Activated T-helper 9 cell treated with anti-CD3 and anti-CD28 coated beads, Interleukin-2, amount 50 U/mL, for 16 hours (primary cell): ENCODE measurements around the gene ARG2.
"Not testable (repeated sequence)": the region's sequence is repeated elsewhere in the genome, so short reads cannot be mapped to it uniquely, and the experiment has no call there.

Source experiments
- DNase-seq: peaks from one replicate; pipeline ENCODE4 v3.0.0-alpha.2; 2020; ENCODE audit warnings: low read depth

Gene ARG2

GRCh38 chr14:67586369-67586768, 33.4 kb upstream of the ARG2 start:
- no peak for DNase-seq

DNA sequence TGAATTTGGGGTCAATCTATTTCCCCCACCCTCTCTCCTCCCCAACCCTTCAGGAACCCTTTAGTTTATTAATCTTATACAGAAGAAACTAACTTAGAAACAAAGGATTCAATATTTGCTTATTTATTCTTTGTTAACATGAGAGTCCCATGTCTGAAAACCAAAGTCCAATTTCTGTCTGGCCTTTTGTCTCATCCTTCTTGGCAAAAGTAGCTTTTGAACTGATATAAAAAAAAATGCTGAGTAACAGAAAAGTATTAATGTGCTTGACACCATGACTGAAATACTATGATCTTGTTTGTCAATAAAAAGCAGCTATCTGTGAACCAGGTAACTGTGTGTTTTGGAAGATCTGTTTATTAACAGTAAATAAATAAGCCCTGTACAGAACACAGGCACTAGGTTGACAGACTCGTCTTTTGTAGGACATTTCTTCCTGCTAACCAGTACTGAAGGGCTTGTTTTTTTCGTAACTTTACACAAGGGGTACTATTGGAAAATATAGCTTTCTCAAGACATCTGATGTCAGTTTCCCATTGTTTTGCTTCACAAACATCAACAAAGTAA, 30.4 kb upstream of the ARG2 start:
- DNase-seq = no peak

GRCh38 chr14:67593650-67594049, 26.1 kb upstream of the ARG2 start:
- DNase-seq = not testable (repeated sequence)

GRCh38 chr14:67595392-67595791, 24.3 kb upstream of the ARG2 start:
- no peak for DNase-seq

DNA sequence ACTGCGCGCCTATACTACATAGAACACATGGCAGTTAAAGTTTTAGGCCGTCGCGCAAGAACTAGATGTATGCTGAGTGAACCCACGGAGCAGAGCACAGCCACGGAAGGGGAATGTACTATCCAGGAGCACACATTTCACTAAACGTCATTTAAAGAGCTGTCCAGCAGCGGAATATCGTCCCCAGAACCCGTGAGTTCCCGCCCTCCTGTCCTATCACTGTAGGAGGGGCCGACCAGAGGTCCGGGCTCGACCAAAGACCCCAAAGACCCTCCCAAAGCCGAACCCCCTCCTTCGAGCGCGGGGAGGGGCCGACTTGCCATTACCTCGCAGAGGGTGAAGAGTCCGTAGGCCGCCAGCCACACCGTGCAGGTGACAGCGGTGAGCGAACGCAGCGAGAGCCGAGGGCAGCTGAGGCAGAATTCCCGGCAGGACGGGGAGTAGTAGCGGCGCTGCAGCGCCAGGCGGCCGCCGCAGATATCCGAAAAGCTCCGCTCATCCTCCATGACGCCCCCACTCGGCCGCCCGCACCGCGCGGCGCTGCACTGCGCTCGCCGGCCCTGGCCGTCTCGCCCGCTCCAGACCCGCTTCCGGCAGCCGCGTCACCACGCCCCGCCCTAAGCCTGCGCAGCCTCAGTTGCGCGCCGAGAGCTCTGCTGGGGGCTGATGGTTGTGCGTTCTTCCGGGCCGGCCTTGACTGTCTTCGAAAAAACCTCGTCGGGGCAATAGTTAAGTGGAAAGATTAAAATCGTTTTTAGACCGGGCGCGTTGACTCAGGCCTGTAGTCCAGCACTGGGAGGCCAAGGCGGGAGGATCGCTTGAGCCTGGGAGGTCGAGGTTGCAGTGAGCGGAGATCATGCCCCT, 19.8 kb upstream of the ARG2 start, which contains the start of gene PIGH:
Gene PIGH (minus strand): TSS at position 571 of the 864 bp plus-strand sequence. CDS start 65 bp downstream, at position 506.
- DNase-seq = peak; percentile 90

DNA sequence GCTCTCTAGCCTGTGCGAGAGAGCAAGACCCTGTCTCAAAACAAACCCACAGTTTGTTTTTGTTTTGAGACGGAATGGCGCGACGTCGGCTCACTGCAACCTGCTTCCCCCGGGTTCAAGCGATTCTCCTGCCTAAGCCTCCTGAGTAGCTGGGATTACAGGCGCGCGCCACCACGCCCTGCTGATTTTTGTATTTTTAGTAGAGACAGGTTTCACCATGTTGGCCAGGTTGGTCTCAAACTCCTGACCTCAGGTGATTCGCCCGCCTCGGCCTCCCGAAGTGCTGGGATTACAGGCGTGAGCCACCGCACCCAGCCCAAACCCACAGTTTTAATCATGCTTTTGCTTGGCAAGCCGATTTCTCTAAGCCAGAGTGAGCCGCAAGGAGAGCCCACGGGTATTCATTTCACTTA, 19.2 kb upstream of the ARG2 start:
- DNase-seq = not testable (repeated sequence)

GRCh38 chr14:67602076-67602475, 17.6 kb upstream of the ARG2 start:
- DNase-seq = no peak

DNA sequence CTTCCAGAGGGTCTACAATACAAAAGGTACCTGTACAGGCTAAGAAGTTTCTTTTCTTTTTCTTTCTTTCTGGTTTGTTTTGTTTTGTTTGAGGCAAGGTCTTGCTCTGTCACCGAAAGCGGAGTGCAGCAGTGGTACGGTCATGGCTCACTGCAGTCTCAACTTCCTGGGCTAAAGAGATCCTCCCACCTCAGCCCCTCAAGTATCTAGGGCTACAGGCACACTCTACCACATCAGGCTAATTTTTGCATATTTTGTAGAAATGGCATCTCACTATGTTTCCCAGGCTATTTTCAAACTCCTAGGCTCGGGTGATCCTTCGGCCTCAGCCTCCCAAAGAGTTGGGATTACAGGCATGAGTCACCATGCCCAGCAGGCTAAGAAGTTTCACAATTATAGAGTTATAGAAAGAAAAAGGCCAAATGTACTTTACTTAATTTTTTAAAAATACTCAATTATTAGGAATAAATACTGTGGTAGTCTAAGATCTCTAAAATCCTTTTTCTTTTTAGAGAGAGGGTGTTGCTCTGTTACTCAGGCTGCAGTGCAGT, 16.6 kb upstream of the ARG2 start:
- DNase-seq = no peak

GRCh38 chr14:67607646-67608045, 12.1 kb upstream of the ARG2 start:
- no peak for DNase-seq

DNA sequence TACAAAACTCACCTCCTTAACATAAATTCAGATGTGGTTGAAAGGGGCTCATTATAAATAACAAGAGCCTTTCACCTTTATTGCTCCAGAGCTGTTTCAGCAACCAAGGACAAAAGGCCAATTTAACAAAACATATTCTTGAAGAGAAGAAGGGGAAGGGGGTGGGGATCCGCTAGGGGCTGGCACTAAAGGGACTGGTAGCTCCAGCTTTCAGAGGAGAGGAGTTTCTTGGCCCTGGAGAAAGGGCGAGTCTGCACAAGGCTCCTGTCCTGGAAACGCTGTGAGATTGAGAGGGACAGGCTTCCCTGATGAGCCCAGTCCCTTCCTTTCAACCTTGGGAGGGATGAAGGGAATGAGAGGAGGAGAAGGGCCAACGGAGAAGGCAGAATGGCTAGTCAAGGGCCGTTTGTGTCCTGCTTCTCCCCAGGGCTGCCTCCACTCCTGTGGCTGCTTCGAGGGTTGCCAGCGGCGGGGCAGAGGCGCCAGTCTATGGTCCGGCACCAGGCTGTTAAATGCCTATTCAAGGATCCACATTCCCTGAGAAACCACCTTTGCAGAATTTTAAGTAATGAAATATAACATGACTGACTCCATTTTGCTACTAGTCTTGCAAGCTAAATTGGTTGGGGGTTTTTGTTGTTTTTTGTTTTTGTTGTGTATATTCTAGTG, 9.9 kb upstream of the ARG2 start:
- DNase-seq = no peak

DNA sequence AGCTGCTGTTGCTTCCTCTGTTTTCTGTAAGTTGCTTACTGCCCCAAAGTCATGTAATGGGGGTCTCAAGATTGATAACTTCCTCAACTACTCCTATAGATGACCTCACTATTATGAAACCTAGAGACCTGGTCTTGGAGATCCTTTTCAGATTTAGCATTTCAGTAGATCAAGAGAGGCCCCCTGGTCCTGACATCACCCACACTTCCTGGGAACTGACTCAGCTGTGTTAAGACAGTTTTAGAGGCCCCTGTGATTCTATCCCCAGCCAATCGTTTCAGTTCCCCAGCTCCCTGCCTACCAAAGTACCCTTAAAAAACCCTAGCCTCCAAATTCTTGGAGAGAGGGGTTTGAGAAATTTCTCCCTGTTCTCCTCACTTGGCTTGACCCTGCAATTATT, 9.2 kb upstream of the ARG2 start:
- DNase-seq = no peak

DNA sequence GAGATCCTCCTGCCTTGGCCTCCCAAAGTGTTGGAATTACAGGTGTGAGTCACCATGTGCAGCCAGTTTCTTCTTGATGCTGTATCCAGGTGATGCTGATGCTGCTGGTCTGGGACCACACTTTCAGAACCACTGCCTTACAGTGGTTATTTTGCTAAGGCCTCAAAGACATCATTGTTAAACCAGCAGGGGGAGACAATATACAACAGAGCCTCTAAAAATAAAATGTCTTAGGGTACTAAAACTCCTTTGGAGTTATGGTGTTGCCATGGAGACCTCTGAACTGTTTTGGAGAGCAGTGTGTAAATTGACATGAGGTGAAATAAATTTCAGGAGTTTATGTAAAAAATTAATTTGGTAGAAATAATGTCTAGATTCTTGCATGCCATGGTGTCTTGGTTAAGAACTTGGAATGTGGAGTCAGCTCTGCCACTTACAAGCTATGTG, 1.1 kb upstream of the ARG2 start:
- no peak for DNase-seq

DNA sequence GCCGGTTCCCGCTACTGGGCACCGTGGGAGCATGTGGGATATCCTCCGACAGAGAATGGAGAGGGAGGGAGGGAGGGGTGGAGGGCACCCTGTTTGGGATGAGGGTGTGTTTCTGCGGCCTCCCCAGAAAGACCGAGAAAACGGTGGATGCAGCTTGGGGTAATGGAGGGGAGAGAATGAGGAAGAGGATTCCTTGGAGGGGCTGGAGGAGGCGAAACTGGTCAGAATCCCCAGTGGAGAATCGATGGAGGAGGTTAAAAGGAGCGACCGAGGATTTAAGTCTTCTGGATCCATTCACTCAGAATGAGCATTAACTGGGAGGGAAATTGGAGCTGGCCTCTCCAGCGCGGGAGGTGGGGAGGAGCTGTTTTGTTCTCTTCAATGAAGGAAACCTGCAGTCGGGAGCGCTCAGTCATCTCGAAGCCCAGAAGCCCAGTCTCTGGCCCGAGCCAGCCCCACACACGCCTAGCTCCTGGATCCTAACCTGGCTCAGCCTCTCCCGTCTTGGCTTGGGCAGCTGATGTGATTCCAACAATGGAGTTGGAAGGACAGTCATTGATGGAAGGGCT, 581 bp downstream of the ARG2 start:
- no peak for DNase-seq

- DNase-seq = no peak
Observed at GRCh38 chr14:67622675-67623074, 3.0 kb downstream of the ARG2 start.

DNA sequence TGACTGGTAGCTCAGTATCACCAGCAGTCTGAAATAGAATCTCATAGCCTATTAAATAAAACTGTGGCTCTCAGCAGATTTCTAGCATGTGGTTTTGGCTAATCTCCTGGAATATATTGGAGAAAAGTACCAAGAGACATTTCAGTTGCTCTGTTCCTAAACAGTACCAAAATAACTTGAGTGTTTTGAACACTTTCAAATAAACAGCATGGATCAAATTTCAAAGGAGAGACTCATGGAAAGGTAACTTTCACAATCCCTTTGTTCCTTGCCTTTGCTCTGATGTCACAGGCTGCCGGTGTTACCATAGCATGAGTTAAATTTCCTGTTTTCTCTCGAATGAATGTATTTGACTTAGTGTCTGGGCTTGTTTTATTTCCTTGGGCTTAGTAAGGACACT, 3.4 kb downstream of the ARG2 start:
- DNase-seq = no peak

DNA sequence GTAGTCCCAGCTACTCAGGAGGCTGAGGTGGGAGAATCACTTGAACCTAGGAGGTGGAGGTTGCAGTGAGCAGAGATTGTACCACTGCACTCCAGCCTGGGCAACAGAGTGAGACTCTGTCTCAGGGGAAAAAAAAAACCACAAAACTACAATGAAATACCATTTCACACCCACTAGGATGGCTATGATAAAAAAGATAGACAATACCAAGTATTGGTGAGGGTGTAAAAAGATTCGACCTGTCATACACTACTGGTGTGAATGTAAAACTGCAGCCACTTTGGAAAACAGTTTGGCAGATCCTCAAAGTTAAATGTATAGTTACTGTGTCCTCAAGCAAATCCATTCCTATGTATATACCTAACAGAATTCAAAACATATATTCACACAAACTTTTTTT, 6.4 kb downstream of the ARG2 start:
- not testable (repeated sequence) for DNase-seq

DNA sequence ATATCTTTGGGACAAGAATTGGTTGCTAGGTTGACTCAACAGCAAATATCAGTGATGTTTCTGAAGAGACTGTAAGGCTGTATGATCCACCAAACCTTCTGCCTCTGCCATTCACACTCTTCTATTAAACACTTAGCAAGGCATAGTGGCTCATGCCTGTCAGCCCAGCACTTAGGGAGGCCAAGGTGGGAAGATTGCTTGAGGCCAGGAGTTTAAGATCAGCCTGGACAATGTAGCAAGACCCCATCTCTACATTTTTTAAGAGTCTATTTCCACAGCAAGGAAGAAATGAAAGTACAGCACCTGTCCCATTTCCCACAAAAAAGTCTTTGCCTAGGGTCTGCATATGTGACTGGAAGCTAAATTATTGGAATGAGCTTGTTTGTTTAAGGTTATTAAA, 7.8 kb downstream of the ARG2 start:
- DNase-seq = no peak

- DNase-seq = no peak
Observed at GRCh38 chr14:67630186-67630585, 10.5 kb downstream of the ARG2 start.

- DNase-seq = no peak
Observed at GRCh38 chr14:67630938-67631337, 11.2 kb downstream of the ARG2 start.

DNA sequence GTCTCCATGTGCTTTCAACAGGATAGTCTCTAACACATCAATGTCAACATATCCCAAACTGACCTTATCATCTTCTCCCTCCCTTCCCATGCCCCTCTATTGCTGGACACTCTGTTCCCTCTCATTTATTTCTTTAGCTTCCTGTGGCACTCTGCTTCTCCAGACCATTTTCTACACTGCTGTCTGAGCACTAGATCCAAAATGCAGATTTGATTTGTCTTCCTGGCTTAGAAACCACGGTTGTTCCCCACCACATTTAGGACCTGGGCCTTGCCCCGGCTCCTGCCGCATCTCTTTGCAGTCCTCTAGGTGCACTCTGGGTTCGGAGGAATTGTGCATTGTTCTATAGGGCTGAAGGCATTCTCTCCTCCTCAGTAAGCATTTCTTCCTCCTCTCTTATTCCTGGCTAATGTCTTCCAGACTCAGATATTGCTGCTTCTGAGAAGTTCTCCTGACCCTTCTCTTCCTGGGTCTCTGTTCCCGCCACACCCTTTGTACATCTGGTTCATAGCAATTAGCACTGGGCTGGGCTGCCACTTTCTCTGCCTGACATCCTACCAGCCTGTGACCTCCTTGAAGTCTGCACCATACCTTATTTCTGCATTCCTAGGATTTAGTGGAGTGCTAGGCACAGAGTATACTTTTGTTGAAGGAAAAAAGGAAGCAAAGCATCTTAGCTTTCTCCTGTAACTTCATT, 13.9 kb downstream of the ARG2 start:
- DNase-seq = no peak

- DNase-seq = no peak
Observed at GRCh38 chr14:67636361-67636919, 16.7 kb downstream of the ARG2 start.
